Measurements from ENCODE around the gene CT83. TPM values are rescaled to one million over a fixed set of nuclear protein-coding genes. Genes with fewer than 3 reads are reported as not detected.

Gene CT83
- total and polyA plus RNA-seq, 2 of the 8 experiments (the other 6 are each of a cell fraction or from before 2014, with no cell fraction given) = not detected

- no peak overlapping the region for H4K8ac ChIP-seq (ENCODE audit: extremely low read depth, insufficient read depth, low read length)
- H3K23me2 ChIP-seq (ENCODE audit: low read depth, low read length) = no peaks in the 10 kb centered on the region
- no peak for FAIRE-seq
- no peaks in the 10 kb centered on the region for H3K79me2 ChIP-seq (ENCODE audit: control insufficient read depth in 1 of 2, insufficient read depth in 2 of 2, low read length in 2 of 2)
- DNase-seq (ENCODE audit: low read depth in 1 of 2, low spot score in 2 of 2) = no peak
- no peak overlapping the region for H3K23ac ChIP-seq (ENCODE audit: insufficient read length)
- H3K4me3 ChIP-seq (ENCODE audit: extremely low read depth in 1 of 4, insufficient read depth in 2 of 4, low read depth in 3 of 4, low read length in 4 of 4) = no peak overlapping the region
- 96% methylated on average over 2 of the region's 2 CpGs; no CpG with 5 or more reads in 1 of the 2 experiments for WGBS, 2 experiments (ENCODE audit: extremely low coverage in 1 of 2, insufficient coverage in 1 of 2, insufficient read length in 1 of 2, insufficient replicate concordance in 2 of 2, low coverage in 1 of 2, low lambda C conversion rate in 2 of 2, missing lambda C conversion rate in 1 of 2)
- no peak overlapping the region for H3K4me2 ChIP-seq (ENCODE audit: insufficient read depth in 1 of 2, low read depth in 2 of 2, low read length in 2 of 2)
- no peaks in the 10 kb centered on the region for H3K36me3 ChIP-seq (ENCODE audit: control insufficient read depth in 2 of 4, insufficient read depth in 4 of 4, low read length in 3 of 4)
- H2BK15ac ChIP-seq (ENCODE audit: low read length) = no peak overlapping the region
- H2BK20ac ChIP-seq (ENCODE audit: low read length) = no peak overlapping the region
- no peak overlapping the region for H2AFZ ChIP-seq (ENCODE audit: low read length)
- H3K56ac ChIP-seq (replicated peaks; ENCODE audit: insufficient read length, low read depth, low read length) = no peak overlapping the region
- H3K9ac ChIP-seq (replicated peaks in 1 of 4; ENCODE audit: extremely low read depth in 1 of 4, low read depth in 3 of 4, low read length in 3 of 4) = no peak overlapping the region
- TF ChIP-seq KDM1A (IDR thresholded peaks at IDR 0.05; ENCODE audit: borderline replicate concordance, low read length) = no peak
- no peak for TF ChIP-seq CTBP2 (IDR thresholded peaks at IDR 0.05; ENCODE audit: borderline replicate concordance, insufficient read depth, insufficient read length, low read length)
- no peak for TF ChIP-seq GABPA (IDR thresholded peaks at IDR 0.05; ENCODE audit: borderline replicate concordance, insufficient read depth, low read length)
- no peak for TF ChIP-seq TBP (IDR thresholded peaks at IDR 0.05; ENCODE audit: low read depth, low read length)
- TF ChIP-seq TAF7 (optimal IDR thresholded peaks at IDR 0.05; ENCODE audit: borderline replicate concordance, low read depth, low read length) = no peak
- no peak for TF ChIP-seq CEBPB (IDR thresholded peaks at IDR 0.05; ENCODE audit: low read depth, low read length)
- no peak for TF ChIP-seq EP300 (IDR thresholded peaks at IDR 0.05; ENCODE audit: borderline replicate concordance in 1 of 2, low read depth in 2 of 2, low read length in 2 of 2)
- TF ChIP-seq BACH1 (IDR thresholded peaks at IDR 0.05; ENCODE audit: low read length) = no peak
- no peak for TF ChIP-seq SIX5 (IDR thresholded peaks at IDR 0.05; ENCODE audit: low read depth, low read length)
- TF ChIP-seq HDAC2 (IDR thresholded peaks at IDR 0.05; ENCODE audit: borderline replicate concordance in 1 of 2, low read depth in 2 of 2, low read length in 2 of 2) = no peak
- no peak for TF ChIP-seq CHD1 (IDR thresholded peaks at IDR 0.05; ENCODE audit: low read depth, low read length)
- TF ChIP-seq RXRA (IDR thresholded peaks at IDR 0.05; ENCODE audit: insufficient read depth, low read depth, low read length) = no peak
- TF ChIP-seq KDM4A (IDR thresholded peaks at IDR 0.05; ENCODE audit: low read depth, low read length, severe bottlenecking) = no peak
- no peak overlapping the region for H3K14ac ChIP-seq (ENCODE audit: insufficient read length)
- H3K4ac ChIP-seq (replicated peaks; ENCODE audit: insufficient read length, low read depth, low read length) = no peak overlapping the region
- CTCF ChIA-PET (ENCODE audit: partially characterized antibody) = interaction anchor here (0.7 kb wide), 1 partner anchor 16 kb away, joined by 3 read pairs; no protein-coding TSS in a partner anchor
- H3K9me3 ChIP-seq (ENCODE audit: insufficient read depth in 2 of 2, low read depth in 1 of 2, low read length in 1 of 2) = no peaks in the 10 kb centered on the region
- H3K4me1 ChIP-seq (replicated peaks in 1 of 4; ENCODE audit: control insufficient read depth in 3 of 4, insufficient read depth in 4 of 4, low read length in 3 of 4) = no peaks in the 10 kb centered on the region
- H3K18ac ChIP-seq (ENCODE audit: extremely low read depth, low read length) = no peak overlapping the region
- H3K27ac ChIP-seq (ENCODE audit: low read depth, low read length) = no peak overlapping the region
- no peaks in the 10 kb centered on the region for H3K79me1 ChIP-seq (ENCODE audit: low read depth, low read length)
- no peak overlapping the region for H2BK12ac ChIP-seq (ENCODE audit: low read depth, low read length)
- POLR2A ChIA-PET (ENCODE audit: partially characterized antibody) = no interaction called here
- H2BK5ac ChIP-seq (ENCODE audit: low read depth, low read length) = no peak overlapping the region
- H3K27me3 ChIP-seq (replicated peaks in 1 of 4; ENCODE audit: control insufficient read depth in 3 of 4, extremely low read depth in 1 of 4, insufficient read depth in 3 of 4, low read length in 3 of 4) = no peaks in the 10 kb centered on the region
- H4K20me1 ChIP-seq (replicated peaks in 1 of 2; ENCODE audit: control insufficient read depth in 1 of 2, insufficient read depth in 2 of 2, low read length in 2 of 2) = no peaks in the 10 kb centered on the region
- H4K91ac ChIP-seq (replicated peaks; ENCODE audit: insufficient read length, low read length) = no peak overlapping the region
- no peak overlapping the region for H4K5ac ChIP-seq (ENCODE audit: insufficient read length, low read depth, low read length)
- no peak overlapping the region for H2AK5ac ChIP-seq (ENCODE audit: low read depth, low read length)
- H2BK120ac ChIP-seq (replicated peaks; ENCODE audit: low read depth, low read length) = no peak overlapping the region
These were observed 17.3 kb upstream of the CT83 start for GRCh38 chrX:116480059-116480458.

Measured in H1 (cell line).